ENCODE measurements around the gene LHFPL3.

The LHFPL3 gene

GRCh38 chr7:104652434-104652833 lies 324.0 kb downstream of the LHFPL3 start:
- no peak for DNase-seq (ENCODE audit: low read depth)
- no peak for TF ChIP-seq MYC (IDR thresholded peaks at IDR 0.05; ENCODE audit: low read depth, low read length)
- TF ChIP-seq, protein P1, sequence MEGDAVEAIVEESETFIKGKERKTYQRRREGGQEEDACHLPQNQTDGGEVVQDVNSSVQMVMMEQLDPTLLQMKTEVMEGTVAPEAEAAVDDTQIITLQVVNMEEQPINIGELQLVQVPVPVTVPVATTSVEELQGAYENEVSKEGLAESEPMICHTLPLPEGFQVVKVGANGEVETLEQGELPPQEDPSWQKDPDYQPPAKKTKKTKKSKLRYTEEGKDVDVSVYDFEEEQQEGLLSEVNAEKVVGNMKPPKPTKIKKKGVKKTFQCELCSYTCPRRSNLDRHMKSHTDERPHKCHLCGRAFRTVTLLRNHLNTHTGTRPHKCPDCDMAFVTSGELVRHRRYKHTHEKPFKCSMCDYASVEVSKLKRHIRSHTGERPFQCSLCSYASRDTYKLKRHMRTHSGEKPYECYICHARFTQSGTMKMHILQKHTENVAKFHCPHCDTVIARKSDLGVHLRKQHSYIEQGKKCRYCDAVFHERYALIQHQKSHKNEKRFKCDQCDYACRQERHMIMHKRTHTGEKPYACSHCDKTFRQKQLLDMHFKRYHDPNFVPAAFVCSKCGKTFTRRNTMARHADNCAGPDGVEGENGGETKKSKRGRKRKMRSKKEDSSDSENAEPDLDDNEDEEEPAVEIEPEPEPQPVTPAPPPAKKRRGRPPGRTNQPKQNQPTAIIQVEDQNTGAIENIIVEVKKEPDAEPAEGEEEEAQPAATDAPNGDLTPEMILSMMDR (IDR thresholded peaks at IDR 0.05; ENCODE audit: low read depth, low read length) = no peak
- TF ChIP-seq, protein P2, sequence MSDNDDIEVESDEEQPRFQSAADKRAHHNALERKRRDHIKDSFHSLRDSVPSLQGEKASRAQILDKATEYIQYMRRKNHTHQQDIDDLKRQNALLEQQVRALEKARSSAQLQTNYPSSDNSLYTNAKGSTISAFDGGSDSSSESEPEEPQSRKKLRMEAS (IDR thresholded peaks at IDR 0.05; ENCODE audit: low read depth, low read length) = no peak
- no peak for TF ChIP-seq POLR2A (IDR thresholded peaks at IDR 0.05; ENCODE audit: extremely low read depth, insufficient read length)
- H3K4me3 ChIP-seq (ENCODE audit: low read depth, low read length) = no peak overlapping the region

DNA sequence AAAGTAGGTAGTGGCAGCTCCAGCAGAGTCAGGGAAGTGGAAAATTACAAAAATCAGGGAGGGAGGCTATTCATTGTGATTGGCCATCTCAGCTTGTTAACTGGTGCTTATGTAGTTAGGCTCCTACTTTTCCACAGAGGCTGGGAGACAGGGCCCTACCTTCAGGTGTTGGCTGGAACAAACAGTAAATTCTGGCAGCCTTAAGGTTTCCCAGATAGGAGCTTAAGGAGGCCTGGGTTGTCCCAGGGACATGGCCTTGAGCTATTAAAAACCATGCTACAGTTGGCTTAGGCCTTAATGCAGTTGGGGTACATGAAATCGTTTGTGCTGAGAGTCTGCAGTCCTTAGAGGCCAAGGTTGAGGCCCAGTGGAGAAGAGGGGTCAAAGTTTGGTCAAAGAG lies 324.5 kb downstream of the LHFPL3 start:
- TF ChIP-seq, protein P2 (IDR thresholded peaks at IDR 0.05; ENCODE audit: low read depth, low read length) = no peak
- TF ChIP-seq POLR2A (IDR thresholded peaks at IDR 0.05; ENCODE audit: extremely low read depth, insufficient read length) (no peak), MYC (IDR thresholded peaks at IDR 0.05; ENCODE audit: low read depth, low read length) (no peak)
- TF ChIP-seq, protein P1 (IDR thresholded peaks at IDR 0.05; ENCODE audit: low read depth, low read length) = no peak
- DNase-seq (ENCODE audit: low read depth) = no peak

GRCh38 chr7:104653825-104654401 lies 325.5 kb downstream of the LHFPL3 start:
- TF ChIP-seq POLR2A (IDR thresholded peaks at IDR 0.05; ENCODE audit: extremely low read depth, insufficient read length) (no peak), MYC (IDR thresholded peaks at IDR 0.05; ENCODE audit: low read depth, low read length) (no peak)
- TF ChIP-seq, protein P1 (IDR thresholded peaks at IDR 0.05; ENCODE audit: low read depth, low read length) = no peak
- TF ChIP-seq, protein P2 (IDR thresholded peaks at IDR 0.05; ENCODE audit: low read depth, low read length) = no peak
- DNase-seq (ENCODE audit: low read depth) = no peak
- H3K4me3 ChIP-seq (ENCODE audit: low read depth, low read length) = no peak overlapping the region

More for the DNA sequence above, 324.5 kb downstream of the LHFPL3 start:
- no peak overlapping the region for H3K4me3 ChIP-seq (ENCODE audit: low read depth, low read length)

DNA sequence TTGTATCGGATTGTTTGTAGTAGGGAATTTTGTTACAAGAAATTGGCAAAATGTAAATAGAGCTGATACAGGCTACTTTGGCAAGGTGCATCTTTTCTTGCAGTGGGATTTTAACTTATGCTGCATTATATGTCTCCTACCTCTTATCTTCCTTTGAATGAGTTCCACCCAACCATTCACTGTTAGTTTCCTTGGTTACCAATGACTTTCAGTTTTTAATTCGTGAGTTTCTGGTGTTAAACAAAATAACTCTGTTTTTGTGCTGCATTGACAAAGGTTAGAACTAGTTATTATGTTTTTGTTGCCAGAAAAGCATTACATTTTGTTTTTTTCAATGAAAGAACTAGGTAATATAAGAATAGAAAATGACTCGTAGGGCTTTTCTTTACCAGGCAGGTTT lies 327.2 kb downstream of the LHFPL3 start:
- no peak for DNase-seq (ENCODE audit: low read depth)
- TF ChIP-seq, protein P2 (IDR thresholded peaks at IDR 0.05; ENCODE audit: low read depth, low read length) = no peak
- TF ChIP-seq MYC (IDR thresholded peaks at IDR 0.05; ENCODE audit: low read depth, low read length) (no peak), POLR2A (IDR thresholded peaks at IDR 0.05; ENCODE audit: extremely low read depth, insufficient read length) (no peak)
- TF ChIP-seq, protein P1 (IDR thresholded peaks at IDR 0.05; ENCODE audit: low read depth, low read length) = no peak
- H3K4me3 ChIP-seq (ENCODE audit: low read depth, low read length) = no peak overlapping the region

GRCh38 chr7:104656467-104656866 lies 328.1 kb downstream of the LHFPL3 start:
- no peak for DNase-seq (ENCODE audit: low read depth)
- TF ChIP-seq MYC (IDR thresholded peaks at IDR 0.05; ENCODE audit: low read depth, low read length) (no peak), POLR2A (IDR thresholded peaks at IDR 0.05; ENCODE audit: extremely low read depth, insufficient read length) (no peak)
- TF ChIP-seq, protein P2 (IDR thresholded peaks at IDR 0.05; ENCODE audit: low read depth, low read length) = no peak
- no peak overlapping the region for H3K4me3 ChIP-seq (ENCODE audit: low read depth, low read length)

GRCh38 chr7:104657134-104657533 lies 328.7 kb downstream of the LHFPL3 start:
- no peak for DNase-seq (ENCODE audit: low read depth)
- no peak overlapping the region for H3K4me3 ChIP-seq (ENCODE audit: low read depth, low read length)
- TF ChIP-seq, protein P1 (IDR thresholded peaks at IDR 0.05; ENCODE audit: low read depth, low read length) = no peak
- TF ChIP-seq POLR2A (IDR thresholded peaks at IDR 0.05; ENCODE audit: extremely low read depth, insufficient read length) = no peak
- TF ChIP-seq, protein P2 (IDR thresholded peaks at IDR 0.05; ENCODE audit: low read depth, low read length) = no peak
- TF ChIP-seq MYC (IDR thresholded peaks at IDR 0.05; ENCODE audit: low read depth, low read length) = no peak
